Thyroid gland (tissue), 4 donors: ENCODE results near the gene DNAJC25. TPM values are rescaled to one million over a fixed set of nuclear protein-coding genes. Genes with fewer than 3 reads are reported as not detected.

ENCODE experiments used
- DNase-seq, 2 donors: peaks; one replicate each; pipeline ENCODE4 v3.0.0-alpha.2; 2019
- H3K27ac ChIP-seq, 3 donors: fragments of 200-600 bp; sonication (generic); 1 replicate in 2 of 3; 2 replicates in 1 of 3; pipeline ENCODE4 v1.5.1; 2016 to 2019; ENCODE audit warnings: mild to moderate bottlenecking in 1 of 3, moderate library complexity in 1 of 3
- H3K27me3 ChIP-seq: fragments of 200-600 bp; sonication (generic); one replicate; pipeline ENCODE4 v1.5.1; 2019
- H3K36me3 ChIP-seq, 2 donors: fragments of 200-600 bp; sonication (generic); one replicate each; pipeline ENCODE4 v1.5.1; 2016 to 2019
- H3K4me1 ChIP-seq, 2 donors: fragments of 200-600 bp; sonication (generic); one replicate each; pipeline ENCODE4 v1.5.1; 2017 to 2019
- H3K4me3 ChIP-seq, 3 donors: fragments of 200-600 bp; sonication (generic); replicated peaks in 1 of 3; 1 replicate in 2 of 3; 2 replicates in 1 of 3; pipeline ENCODE4 v1.5.1; 2016; ENCODE audit warnings: mild to moderate bottlenecking in 1 of 3
- H3K9me3 ChIP-seq: fragments of 200-600 bp; sonication (generic); one replicate; pipeline ENCODE4 v1.5.1; 2017
- CTCF ChIP-seq, 6 experiments: fragments of 200-600 bp in 3 of 6; fragments of 450-650 bp in 3 of 6; sonication (generic) in 3 of 6; IDR thresholded peaks; one replicate each; pipeline ENCODE4 v1.5.1; 2016 to 2019; ENCODE audit warnings: antibody characterized with exemption in 6 of 6, mild to moderate bottlenecking in 2 of 6, inconsistent platforms in 1 of 6, moderate library complexity in 1 of 6
- POLR2A ChIP-seq, 2 donors: fragments of 450-650 bp; IDR thresholded peaks; one replicate each; pipeline ENCODE4 v1.6.1; 2017; ENCODE audit warnings: antibody characterized with exemption in 2 of 2, mild to moderate bottlenecking in 2 of 2, moderate library complexity in 1 of 2
- WGBS, 2 donors: methylation state at CpG; one replicate each; pipeline ENCODE4 v1.1.5; 2017; 5-methylcytosine and 5-hydroxymethylcytosine counted together
- intact Hi-C: fragments of 100-400 bp; cut with DNase I; formaldehyde crosslinking; loops from one replicate; pipeline ENCODE4 v1.15.1; 2023
- total RNA-seq, 4 donors: library from RNA; depleted of rRNA; stranded (reverse); fragments of >200 nt; gene quantifications; one replicate each; pipeline ENCODE4 v1.2.3, GENCODE V29; 2016

DNAJC25 gene
- total RNA-seq, 4 donors from 2014 or later = 6.0 to 15.2 (median 10.8) TPM

DNA sequence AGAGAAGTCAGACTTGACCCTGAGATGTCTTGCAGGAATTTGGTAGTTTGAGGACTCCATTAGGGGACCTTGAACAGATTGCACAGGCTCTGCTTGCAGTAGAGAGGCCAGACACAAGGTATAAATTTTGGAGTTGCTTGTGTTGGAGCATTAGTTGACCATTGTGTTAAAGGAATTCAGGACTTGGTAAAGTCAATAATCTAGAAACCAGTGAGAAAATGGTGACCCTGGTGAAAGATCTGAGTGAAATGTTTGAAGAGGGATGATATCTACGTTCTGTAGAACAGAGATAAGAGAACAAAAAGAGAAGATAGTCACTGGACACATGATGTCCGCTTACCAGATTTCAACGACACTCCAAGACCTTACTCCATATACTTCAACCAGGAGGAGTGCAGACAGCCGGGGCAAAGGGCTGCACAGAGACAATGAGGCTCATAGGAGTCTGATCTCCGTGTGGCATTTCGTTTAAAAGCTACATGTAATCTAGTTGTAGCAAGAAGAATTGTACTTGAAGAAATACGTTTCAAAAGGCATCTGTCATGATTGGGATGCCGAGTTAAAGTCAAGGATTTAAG, 13.2 kb downstream of the DNAJC25 start:
- Histone ChIP-seq H3K27me3 (no peaks in the 10 kb centered on the region), H3K4me1 (no peaks in the 10 kb centered on the region), H3K9me3 (no peaks in the 10 kb centered on the region), H3K4me3 (no peak overlapping the region), H3K27ac (no peak overlapping the region), H3K36me3 (peaks cover 3 to 4% of the 10 kb centered on the region in 2 donors)
- 83 to 88% methylated on average over 8 of the region's 8 CpGs for WGBS, 2 donors
- TF ChIP-seq POLR2A (IDR thresholded peaks at IDR 0.05) = no peak
- TF ChIP-seq CTCF (IDR thresholded peaks at IDR 0.05) = no peak
- no peak for DNase-seq
- intact Hi-C loops = no loop called here

DNA sequence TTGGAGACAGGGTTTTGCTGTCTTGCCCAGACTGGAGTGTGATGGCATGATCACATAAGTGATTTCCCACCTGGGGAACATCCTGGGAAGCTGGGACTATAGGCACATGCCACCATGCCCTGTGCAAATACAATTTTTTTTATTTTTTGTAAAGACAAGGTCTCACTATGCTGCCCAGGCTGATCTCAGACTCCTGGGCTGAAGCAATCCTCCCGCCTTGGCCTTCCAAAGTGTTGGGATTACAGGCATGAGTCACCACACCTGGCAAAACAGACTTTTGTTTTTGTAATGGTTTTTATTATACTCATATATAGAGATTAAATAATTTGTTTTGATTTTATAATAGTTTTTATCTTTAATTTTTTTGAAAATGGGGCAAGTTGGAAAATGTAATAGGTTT, 14.7 kb downstream of the DNAJC25 start:
- H3K27ac ChIP-seq = no peak overlapping the region
- TF ChIP-seq CTCF (IDR thresholded peaks at IDR 0.05) (no peak), POLR2A (IDR thresholded peaks at IDR 0.05) (no peak)
- H3K9me3 ChIP-seq = no peaks in the 10 kb centered on the region
- intact Hi-C loops = no loop called here
- no peaks in the 10 kb centered on the region for H3K27me3 ChIP-seq
- WGBS, 2 donors = 100% methylated on average over 1 of the region's 1 CpG
- peaks cover 4 to 5% of the 10 kb centered on the region in 2 donors for H3K36me3 ChIP-seq
- H3K4me1 ChIP-seq = no peaks in the 10 kb centered on the region
- no peak overlapping the region for H3K4me3 ChIP-seq
- no peak for DNase-seq

DNA sequence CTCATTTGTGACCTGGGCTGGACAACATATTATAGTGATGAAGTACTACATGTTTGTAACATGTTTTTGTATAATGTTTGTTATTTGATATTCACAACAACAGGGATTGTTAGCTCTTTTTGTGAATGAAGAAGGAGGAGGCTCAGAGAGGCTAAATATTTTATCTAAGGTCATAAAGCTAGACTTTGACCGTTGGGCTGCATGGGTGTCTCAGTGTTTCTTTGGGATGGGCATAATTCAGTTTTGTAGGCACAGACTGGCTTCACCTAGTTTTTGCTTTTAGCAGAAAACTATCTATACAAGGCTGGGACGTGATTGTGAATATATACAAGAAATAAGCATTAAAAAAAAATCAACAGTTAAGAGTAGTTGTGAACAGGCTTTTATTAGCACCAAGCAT, 15.3 kb downstream of the DNAJC25 start:
- Histone ChIP-seq H3K27ac (no peak overlapping the region), H3K27me3 (no peaks in the 10 kb centered on the region), H3K9me3 (no peaks in the 10 kb centered on the region), H3K4me1 (no peaks in the 10 kb centered on the region), H3K36me3 (peaks cover 4 to 5% of the 10 kb centered on the region in 2 donors), H3K4me3 (no peak overlapping the region)
- DNase-seq = no peak
- no peak for TF ChIP-seq POLR2A (IDR thresholded peaks at IDR 0.05)
- TF ChIP-seq CTCF (IDR thresholded peaks at IDR 0.05) = no peak
- 95 to 98% methylated on average over 2 of the region's 2 CpGs for WGBS, 2 donors
- intact Hi-C loops = no loop called here

- Histone ChIP-seq H3K9me3 (no peaks in the 10 kb centered on the region), H3K4me3 (no peak overlapping the region), H3K4me1 (no peaks in the 10 kb centered on the region), H3K36me3 (peaks cover 4 to 5% of the 10 kb centered on the region in 2 donors), H3K27me3 (no peaks in the 10 kb centered on the region), H3K27ac (no peak overlapping the region)
- intact Hi-C loops = no loop called here
- no peak for DNase-seq
- 85 to 88% methylated on average over 4 of the region's 4 CpGs for WGBS, 2 donors
- TF ChIP-seq CTCF (IDR thresholded peaks at IDR 0.05) (no peak), POLR2A (IDR thresholded peaks at IDR 0.05) (no peak)
Measured at GRCh38 chr9:111648066-111648465, 16.9 kb downstream of the DNAJC25 start.

DNA sequence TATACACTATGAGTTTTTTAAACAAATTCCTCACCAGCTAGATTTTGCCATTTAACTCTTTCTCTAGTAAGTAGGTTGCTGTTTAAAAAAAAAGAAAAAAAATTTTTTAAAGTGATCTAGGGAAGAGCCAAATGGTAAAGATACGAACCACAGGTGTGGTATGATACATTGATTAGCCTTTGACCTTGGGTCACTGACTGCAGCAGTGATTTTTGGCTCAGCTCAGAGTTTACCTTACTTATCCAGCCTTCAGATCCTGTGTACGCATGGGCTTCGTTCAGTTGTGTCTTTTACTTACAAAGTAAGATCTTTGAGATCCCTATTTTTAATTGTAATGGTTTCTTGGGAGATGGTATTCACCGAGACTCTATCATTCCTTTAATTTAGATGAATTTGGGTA, 17.9 kb downstream of the DNAJC25 start:
- intact Hi-C loops = no loop called here
- peaks cover 4 to 5% of the 10 kb centered on the region in 2 donors for H3K36me3 ChIP-seq
- H3K4me1 ChIP-seq = no peaks in the 10 kb centered on the region
- H3K27me3 ChIP-seq = no peaks in the 10 kb centered on the region
- no peak for TF ChIP-seq CTCF (IDR thresholded peaks at IDR 0.05)
- no peak for TF ChIP-seq POLR2A (IDR thresholded peaks at IDR 0.05)
- no peak for DNase-seq
- WGBS, 2 donors = 89 to 93% methylated on average over 4 of the region's 4 CpGs
- H3K9me3 ChIP-seq = no peaks in the 10 kb centered on the region
- H3K4me3 ChIP-seq = no peak overlapping the region
- H3K27ac ChIP-seq = no peak overlapping the region
